ENCODE results near the gene NTPCR. TPM values are rescaled to one million over a fixed set of nuclear protein-coding genes. Genes with fewer than 3 reads are reported as not detected.
"Not testable (repeated sequence)": the region's sequence is repeated elsewhere in the genome, so short reads cannot be mapped to it uniquely, and the experiment has no call there.

The NTPCR gene
- total RNA-seq, 2 donors from 2014 or later = 28.3 to 29.1 TPM

DNA sequence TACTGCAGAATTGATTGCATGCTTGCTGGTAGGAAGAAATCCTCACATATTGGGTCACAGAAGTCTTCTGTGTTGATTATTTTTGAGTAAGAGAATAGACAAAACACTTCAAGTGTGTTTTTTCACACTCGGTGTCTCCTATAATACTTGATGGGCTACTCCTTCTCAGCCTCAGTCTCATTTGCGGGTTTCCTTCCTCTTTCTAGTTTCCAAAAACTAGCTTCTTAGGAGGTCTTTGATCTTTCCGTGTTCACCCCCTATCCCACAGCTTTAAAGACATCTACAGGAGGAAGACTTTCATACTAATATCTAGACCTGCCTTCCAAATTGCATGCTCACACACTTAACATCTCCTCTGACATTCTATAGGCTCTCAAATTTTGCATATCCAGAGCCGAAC lies 40.7 kb upstream of the NTPCR start:
- H3K4me3 ChIP-seq = no peak overlapping the region
- H3K36me3 ChIP-seq = no peaks in the 10 kb centered on the region
- H3K27ac ChIP-seq = no peak overlapping the region
- intact Hi-C loops (cut with DNase I) = no loop called here
- WGBS = 67% methylated on average over 4 of the region's 4 CpGs
- DNase-seq (ENCODE audit: low spot score) = no peak
- TF ChIP-seq POLR2AphosphoS5 (IDR thresholded peaks at IDR 0.05) (no peak), POLR2A (IDR thresholded peaks at IDR 0.05) (no peak)
- TF ChIP-seq, protein P1, sequence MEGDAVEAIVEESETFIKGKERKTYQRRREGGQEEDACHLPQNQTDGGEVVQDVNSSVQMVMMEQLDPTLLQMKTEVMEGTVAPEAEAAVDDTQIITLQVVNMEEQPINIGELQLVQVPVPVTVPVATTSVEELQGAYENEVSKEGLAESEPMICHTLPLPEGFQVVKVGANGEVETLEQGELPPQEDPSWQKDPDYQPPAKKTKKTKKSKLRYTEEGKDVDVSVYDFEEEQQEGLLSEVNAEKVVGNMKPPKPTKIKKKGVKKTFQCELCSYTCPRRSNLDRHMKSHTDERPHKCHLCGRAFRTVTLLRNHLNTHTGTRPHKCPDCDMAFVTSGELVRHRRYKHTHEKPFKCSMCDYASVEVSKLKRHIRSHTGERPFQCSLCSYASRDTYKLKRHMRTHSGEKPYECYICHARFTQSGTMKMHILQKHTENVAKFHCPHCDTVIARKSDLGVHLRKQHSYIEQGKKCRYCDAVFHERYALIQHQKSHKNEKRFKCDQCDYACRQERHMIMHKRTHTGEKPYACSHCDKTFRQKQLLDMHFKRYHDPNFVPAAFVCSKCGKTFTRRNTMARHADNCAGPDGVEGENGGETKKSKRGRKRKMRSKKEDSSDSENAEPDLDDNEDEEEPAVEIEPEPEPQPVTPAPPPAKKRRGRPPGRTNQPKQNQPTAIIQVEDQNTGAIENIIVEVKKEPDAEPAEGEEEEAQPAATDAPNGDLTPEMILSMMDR (IDR thresholded peaks at IDR 0.05) = no peak
- H3K27me3 ChIP-seq (replicated peaks; ENCODE audit: insufficient read depth) = no peaks in the 10 kb centered on the region
- no peaks in the 10 kb centered on the region for H3K4me1 ChIP-seq (replicated peaks)
- H3K9me3 ChIP-seq = no peaks in the 10 kb centered on the region

- H3K9me3 ChIP-seq = no peaks in the 10 kb centered on the region
- H3K4me3 ChIP-seq = no peak overlapping the region
- H3K27ac ChIP-seq = no peak overlapping the region
- intact Hi-C loops (cut with DNase I) = no loop called here
- no peaks in the 10 kb centered on the region for H3K4me1 ChIP-seq (replicated peaks)
- DNase-seq (ENCODE audit: low spot score) = no peak
- TF ChIP-seq, protein P1 (IDR thresholded peaks at IDR 0.05) = no peak
- no peak for TF ChIP-seq POLR2AphosphoS5 (IDR thresholded peaks at IDR 0.05)
- no peak for TF ChIP-seq POLR2A (IDR thresholded peaks at IDR 0.05)
- WGBS = 90% methylated on average over 5 of the region's 5 CpGs
- H3K36me3 ChIP-seq = no peaks in the 10 kb centered on the region
- no peaks in the 10 kb centered on the region for H3K27me3 ChIP-seq (replicated peaks; ENCODE audit: insufficient read depth)
Measured at GRCh38 chr1:232911027-232911599, 39.3 kb upstream of the NTPCR start.

- Histone ChIP-seq H3K4me1 (replicated peaks) (no peaks in the 10 kb centered on the region), H3K27me3 (replicated peaks; ENCODE audit: insufficient read depth) (no peaks in the 10 kb centered on the region), H3K36me3 (no peaks in the 10 kb centered on the region), H3K4me3 (no peak overlapping the region), H3K27ac (no peak overlapping the region), H3K9me3 (no peaks in the 10 kb centered on the region)
- TF ChIP-seq, protein P1 (IDR thresholded peaks at IDR 0.05) = no peak
- TF ChIP-seq POLR2A (IDR thresholded peaks at IDR 0.05) = no peak
- no peak for TF ChIP-seq POLR2AphosphoS5 (IDR thresholded peaks at IDR 0.05)
- intact Hi-C loops (cut with DNase I) = no loop called here
- no peak for DNase-seq (ENCODE audit: low spot score)
- WGBS = 87% methylated on average over 3 of the region's 3 CpGs
Measured at GRCh38 chr1:232912845-232913580, 37.4 kb upstream of the NTPCR start.

- H3K4me1 ChIP-seq (replicated peaks); H3K27ac ChIP-seq; H3K9me3 ChIP-seq; H3K27me3 ChIP-seq (replicated peaks; ENCODE audit: insufficient read depth); H3K4me3 ChIP-seq; intact Hi-C loops (cut with DNase I); H3K36me3 ChIP-seq; DNase-seq (ENCODE audit: low spot score): not testable (repeated sequence)
- 64% methylated on average over 2 of the region's 2 CpGs for WGBS
Measured at GRCh38 chr1:232914271-232914670, 36.1 kb upstream of the NTPCR start.

- H3K4me3 ChIP-seq = no peak overlapping the region
- H3K4me1 ChIP-seq (replicated peaks) = no peaks in the 10 kb centered on the region
- H3K27me3 ChIP-seq (replicated peaks; ENCODE audit: insufficient read depth) = no peaks in the 10 kb centered on the region
- no peaks in the 10 kb centered on the region for H3K36me3 ChIP-seq
- DNase-seq (ENCODE audit: low spot score) = no peak
- intact Hi-C loops (cut with DNase I) = no loop called here
- TF ChIP-seq, protein P1 (IDR thresholded peaks at IDR 0.05) = no peak
- TF ChIP-seq POLR2A (IDR thresholded peaks at IDR 0.05) (no peak), POLR2AphosphoS5 (IDR thresholded peaks at IDR 0.05) (no peak)
- H3K9me3 ChIP-seq = no peaks in the 10 kb centered on the region
- 67% methylated on average over 4 of the region's 4 CpGs for WGBS
- H3K27ac ChIP-seq = no peak overlapping the region
Measured at GRCh38 chr1:232915212-232915611, 35.2 kb upstream of the NTPCR start.

Measured in prostate gland (tissue), 2 donors.